GM23338 (cell line): ENCODE results near the gene RAB3IL1. TPM values are rescaled to one million over a fixed set of nuclear protein-coding genes. Genes with fewer than 3 reads are reported as not detected.

Experiments
- ATAC-seq: fragments of 200-7000 bp; cut with Tn5 transposase; 3 replicates; pipeline ENCODE4 v1.9.1; 2020
- DNase-seq: peaks from one replicate; pipeline ENCODE4 v3.0.0-alpha.2; 2015; ENCODE audit warnings: low spot score
- H2AFZ ChIP-seq: fragments of 200-600 bp; sonication (generic); 2 replicates; pipeline ENCODE4 v1.8.0; 2016; ENCODE audit warnings: antibody characterized with exemption, mild to moderate bottlenecking, moderate library complexity
- H3F3A ChIP-seq: fragments of 200-600 bp; sonication (generic); replicated peaks from 2 replicates; pipeline ENCODE4 v1.8.0; 2017; ENCODE audit warnings: antibody characterized with exemption, mixed run types, low read depth
- H3K27ac ChIP-seq: fragments of 200-600 bp; sonication (generic); 2 replicates; pipeline ENCODE4 v1.6.1; 2016; ENCODE audit warnings: low read depth
- H3K27me3 ChIP-seq: fragments of 200-600 bp; sonication (generic); 2 replicates; pipeline ENCODE4 v1.8.0; 2016; ENCODE audit warnings: mild to moderate bottlenecking, mixed run types, moderate library complexity; ENCODE audit not compliant: insufficient read depth
- H3K36me3 ChIP-seq: fragments of 200-600 bp; sonication (generic); 2 replicates; pipeline ENCODE4 v1.8.0; 2016; ENCODE audit warnings: mild to moderate bottlenecking; ENCODE audit not compliant: insufficient read depth
- H3K4me1 ChIP-seq: fragments of 200-600 bp; sonication (generic); 2 replicates; pipeline ENCODE4 v1.8.0; 2016; ENCODE audit warnings: mild to moderate bottlenecking, moderate library complexity; ENCODE audit not compliant: insufficient read depth
- H3K4me2 ChIP-seq: fragments of 200-600 bp; sonication (generic); 2 replicates; pipeline ENCODE4 v1.7.1; 2017; ENCODE audit warnings: mixed run types
- H3K4me3 ChIP-seq: fragments of 200-600 bp; sonication (generic); 2 replicates; pipeline ENCODE4 v1.6.1; 2016; ENCODE audit warnings: mixed run types
- H3K79me2 ChIP-seq: fragments of 200-600 bp; sonication (generic); replicated peaks from 2 replicates; pipeline ENCODE4 v1.8.0; 2017; ENCODE audit warnings: mild to moderate bottlenecking; ENCODE audit not compliant: insufficient read depth
- H3K9me2 ChIP-seq: fragments of 200-600 bp; sonication (generic); 2 replicates; pipeline ENCODE4 v1.8.0; 2017; ENCODE audit not compliant: insufficient read depth
- H4K20me1 ChIP-seq: fragments of 200-600 bp; sonication (generic); replicated peaks from 2 replicates; pipeline ENCODE4 v1.8.0; 2017; ENCODE audit warnings: mild to moderate bottlenecking; ENCODE audit not compliant: insufficient read depth
- H3K27ac Mint-ChIP-seq: 2 replicates; pipeline ENCODE4 v1.8.0; 2020; ENCODE audit warnings: inconsistent platforms, mild to moderate bottlenecking, moderate library complexity, mixed read lengths
- H3K27me3 Mint-ChIP-seq: 3 replicates; pipeline ENCODE4 v1.8.0; 2022; ENCODE audit warnings: low read depth, mild to moderate bottlenecking, moderate library complexity, mixed read lengths, inconsistent platforms; ENCODE audit not compliant: insufficient read depth, poor library complexity
- H3K36me3 Mint-ChIP-seq: 3 replicates; pipeline ENCODE4 v1.8.0; 2021; ENCODE audit warnings: low read depth, mild to moderate bottlenecking, inconsistent platforms, moderate library complexity, mixed read lengths
- H3K4me1 Mint-ChIP-seq: 3 replicates; pipeline ENCODE4 v1.8.0; 2020; ENCODE audit warnings: mild to moderate bottlenecking, inconsistent platforms, mixed read lengths
- H3K4me3 Mint-ChIP-seq: 3 replicates; pipeline ENCODE4 v1.8.0; 2021; ENCODE audit warnings: moderate library complexity, mild to moderate bottlenecking, inconsistent platforms, mixed read lengths
- H3K9me3 Mint-ChIP-seq: 3 replicates; pipeline ENCODE4 v1.8.0; 2020; ENCODE audit warnings: moderate library complexity, mild to moderate bottlenecking, inconsistent platforms, mixed read lengths
- CREB1 ChIP-seq: fragments of 250-450 bp; sonication (Bioruptor Pico); IDR thresholded peaks from 2 replicates; pipeline ENCODE4 v1.5.0; 2020; ENCODE audit warnings: low read depth, mild to moderate bottlenecking, moderate library complexity
- ETS1 ChIP-seq: IDR thresholded peaks from 2 replicates; pipeline ENCODE4 v1.6.1; 2016; ENCODE audit warnings: antibody characterized with exemption
- EZH2 ChIP-seq: fragments of 200-600 bp; sonication (generic); IDR thresholded peaks from one replicate; pipeline ENCODE4 v1.8.0; 2017; ENCODE audit warnings: antibody characterized with exemption, mild to moderate bottlenecking, low read depth; ENCODE audit not compliant: unreplicated experiment
- EZH2phosphoT487 ChIP-seq: fragments of 200-600 bp; sonication (generic); IDR thresholded peaks from one replicate; pipeline ENCODE4 v1.8.1; 2018; ENCODE audit warnings: antibody characterized with exemption; ENCODE audit not compliant: unreplicated experiment
- NANOG ChIP-seq: IDR thresholded peaks from 2 replicates; pipeline ENCODE4 v1.6.1; 2016; ENCODE audit warnings: antibody characterized with exemption, borderline replicate concordance
- REST ChIP-seq: IDR thresholded peaks from one replicate; pipeline ENCODE4 v1.6.1; 2018; ENCODE audit warnings: antibody characterized with exemption; ENCODE audit not compliant: unreplicated experiment
- STAT1 ChIP-seq: IDR thresholded peaks from one replicate; pipeline ENCODE4 v1.6.1; 2016; ENCODE audit warnings: antibody characterized with exemption; ENCODE audit not compliant: unreplicated experiment
- ZNF114 ChIP-seq: fragments of 250-450 bp; sonication (Bioruptor Pico); IDR thresholded peaks from 2 replicates; pipeline ENCODE4 v1.5.0; 2020; ENCODE audit warnings: mild to moderate bottlenecking, moderate library complexity
- polyA plus RNA-seq: library from polyadenylated mRNA; unstranded; fragments of >200 nt; fragmentation: Nextera tagmentation; extraction: Ambion mirVana; gene quantifications from 2 replicates; pipeline ENCODE4 v1.2.1, GENCODE V29; 2016
- total RNA-seq: library from RNA; depleted of rRNA; stranded (reverse); fragments of >200 nt; shearing (Covaris generic); gene quantifications from 2 replicates; pipeline ENCODE4 v1.2.3, GENCODE V29; 2014

Gene RAB3IL1
- total and polyA plus RNA-seq, 2 experiments from 2014 or later = 2.7 to 3.4 TPM

GRCh38 chr11:61921446-61921845, 4.1 kb upstream of the RAB3IL1 start (continued):
- TF ChIP-seq EZH2 = no peak
- TF ChIP-seq EZH2phosphoT487 = no peak
- no peak for TF ChIP-seq ZNF114 (CRISPR knock-in tag)

- Mint-ChIP-seq H3K36me3 (no peaks in the 10 kb centered on the region; the same call in 2 of the 3 replicates), H3K9me3 (no peaks in the 10 kb centered on the region; the same call in 2 of the 3 replicates), H3K27ac (no peak overlapping the region), H3K4me1 (peaks cover 34% of the 10 kb centered on the region), H3K27me3 (peaks cover 40% of the 10 kb centered on the region), H3K4me3 (no peak overlapping the region)
- no peak overlapping the region for H3K4me2 ChIP-seq
- H4K20me1 ChIP-seq = no peaks in the 10 kb centered on the region
- no peak overlapping the region for H3K27ac ChIP-seq
- H3K27me3 ChIP-seq = peaks cover 23% of the 10 kb centered on the region
- no peak overlapping the region for H3K4me3 ChIP-seq
- TF ChIP-seq NANOG (no peak), CREB1 (CRISPR knock-in tag) (no peak), STAT1 (no peak), ETS1 (no peak), REST (no peak)
- H3K36me3 ChIP-seq = no peaks in the 10 kb centered on the region
- H2AFZ ChIP-seq = no peak overlapping the region
- H3K79me2 ChIP-seq = no peaks in the 10 kb centered on the region
- DNase-seq = no peak
- H3F3A ChIP-seq = peaks cover 7% of the 10 kb centered on the region; the same call in 1 of the 2 replicates
- no peak for ATAC-seq
- peaks cover 21% of the 10 kb centered on the region for H3K4me1 ChIP-seq
- no peaks in the 10 kb centered on the region for H3K9me2 ChIP-seq
Measured at GRCh38 chr11:61919705-61920631, 2.6 kb upstream of the RAB3IL1 start.
